ENCODE measurements around the gene ALK.

GRCh38 chr2:29615183-29615582 lies 306.2 kb downstream of the ALK start:
- no peak for TF ChIP-seq CTCF (IDR thresholded peaks at IDR 0.05)
- TF ChIP-seq POLR2A (IDR thresholded peaks at IDR 0.05) = no peak
